Measurements from ENCODE around the gene ZNF132. TPM values are rescaled to one million over a fixed set of nuclear protein-coding genes. Genes with fewer than 3 reads are reported as not detected.

ZNF132 gene
- total and polyA plus RNA-seq, 2 experiments from 2014 or later: 2.2 to 5.2 TPM

GRCh38 chr19:58473775-58474174 lies 33.8 kb upstream of the ZNF132 start:
- no peak overlapping the region; the same call in 2 of the 3 replicates for H3K4me3 Mint-ChIP-seq

GRCh38 chr19:58471736-58472135 lies 31.8 kb upstream of the ZNF132 start:
- ATAC-seq (no peak), DNase-seq (ENCODE audit: low spot score) (no peak)
- Histone ChIP-seq H3K4me3 (no peak overlapping the region), H3K27ac (ENCODE audit: low read depth) (no peak overlapping the region), H3K79me2 (replicated peaks; ENCODE audit: insufficient read depth) (no peaks in the 10 kb centered on the region), H3K9me2 (ENCODE audit: insufficient read depth) (no peaks in the 10 kb centered on the region), H3K4me1 (ENCODE audit: insufficient read depth) (peaks cover 4% of the 10 kb centered on the region; the same call in 1 of the 2 replicates), H4K20me1 (replicated peaks; ENCODE audit: insufficient read depth) (no peaks in the 10 kb centered on the region), H2AFZ (no peak overlapping the region), H3K27me3 (ENCODE audit: insufficient read depth) (no peaks in the 10 kb centered on the region), H3F3A (replicated peaks; ENCODE audit: low read depth) (peaks cover 13% of the 10 kb centered on the region), H3K36me3 (ENCODE audit: insufficient read depth) (no peaks in the 10 kb centered on the region), H3K4me2 (no peak overlapping the region)
- Mint-ChIP-seq H3K4me1 (peaks cover 20% of the 10 kb centered on the region), H3K9me3 (no peaks in the 10 kb centered on the region), H3K36me3 (ENCODE audit: low read depth) (peaks cover 15% of the 10 kb centered on the region), H3K27ac (no peak overlapping the region), H3K27me3 (ENCODE audit: insufficient read depth, low read depth, poor library complexity) (peaks cover 21% of the 10 kb centered on the region), H3K4me3 (no peak overlapping the region)
- TF ChIP-seq ZNF462 (CRISPR knock-in tag; IDR thresholded peaks at IDR 0.05): no peak
- TF ChIP-seq JUNB (IDR thresholded peaks at IDR 0.05; ENCODE audit: unreplicated experiment): no peak
- no peak for TF ChIP-seq NANOG (IDR thresholded peaks at IDR 0.05; ENCODE audit: borderline replicate concordance)
- no peak for TF ChIP-seq ETS1 (IDR thresholded peaks at IDR 0.05)
- TF ChIP-seq ZNF114 (CRISPR knock-in tag; IDR thresholded peaks at IDR 0.05): no peak
- TF ChIP-seq CTCF (conservative IDR thresholded peaks at IDR 0.05; ENCODE audit: low read depth in 2 of 2): no peak
- no peak for TF ChIP-seq EZH2 (IDR thresholded peaks at IDR 0.05; ENCODE audit: low read depth, unreplicated experiment)

More at GRCh38 chr19:58473775-58474174, 33.8 kb upstream of the ZNF132 start:
- no peaks in the 10 kb centered on the region for H3K9me2 ChIP-seq (ENCODE audit: insufficient read depth)
- no peak for DNase-seq (ENCODE audit: low spot score)
- H3K36me3 ChIP-seq (ENCODE audit: insufficient read depth): no peaks in the 10 kb centered on the region
- H3K36me3 Mint-ChIP-seq (ENCODE audit: low read depth): peaks cover 17% of the 10 kb centered on the region
- H3F3A ChIP-seq (replicated peaks; ENCODE audit: low read depth): peaks cover 13% of the 10 kb centered on the region
- H3K9me3 Mint-ChIP-seq: no peaks in the 10 kb centered on the region
- H3K27me3 ChIP-seq (ENCODE audit: insufficient read depth): no peaks in the 10 kb centered on the region
- no peaks in the 10 kb centered on the region for H4K20me1 ChIP-seq (replicated peaks; ENCODE audit: insufficient read depth)
- no peak overlapping the region for H3K4me3 ChIP-seq
- H3K79me2 ChIP-seq (replicated peaks; ENCODE audit: insufficient read depth): no peaks in the 10 kb centered on the region
- no peak overlapping the region for H2AFZ ChIP-seq
- H3K4me1 Mint-ChIP-seq: peaks cover 11% of the 10 kb centered on the region
- TF ChIP-seq CTCF (conservative IDR thresholded peaks at IDR 0.05; ENCODE audit: low read depth in 2 of 2) (no peak), STAT1 (IDR thresholded peaks at IDR 0.05; ENCODE audit: unreplicated experiment) (no peak)
- H3K4me2 ChIP-seq: no peak overlapping the region
- H3K27ac ChIP-seq (ENCODE audit: low read depth): no peak overlapping the region
- no peak for ATAC-seq
- H3K27ac Mint-ChIP-seq: no peak overlapping the region
- H3K27me3 Mint-ChIP-seq (ENCODE audit: insufficient read depth, low read depth, poor library complexity): peaks cover 26% of the 10 kb centered on the region
- H3K4me1 ChIP-seq (ENCODE audit: insufficient read depth): peaks cover 4% of the 10 kb centered on the region; the same call in 1 of the 2 replicates
